Hematopoietic multipotent progenitor cell treated with erythropoietin and hydrocortisone succinate and interleukin-3 and kit ligand, for 17 days (in vitro differentiated cells): ENCODE data around the gene SLC22A23.

Experiments used
- DNase-seq: peaks from one replicate; pipeline ENCODE4 v3.0.0-alpha.2; 2015; ENCODE audit warnings: low spot score

SLC22A23 gene

DNA sequence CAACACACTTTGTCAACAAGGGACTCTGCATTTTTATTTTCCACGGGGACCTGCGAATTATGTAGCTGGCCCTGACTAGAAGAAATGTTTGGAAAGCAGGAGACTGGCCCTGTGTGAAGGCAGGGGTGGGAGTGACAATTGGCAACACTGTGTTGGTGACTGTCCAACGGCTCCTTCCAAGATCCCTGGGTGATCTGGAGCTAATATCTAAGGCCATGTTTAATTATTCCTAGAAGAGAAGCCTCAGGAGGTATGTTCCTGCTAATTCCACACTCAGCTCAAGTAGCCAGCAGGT is 13.7 kb downstream of the SLC22A23 start:
- DNase-seq, result no peak

DNA sequence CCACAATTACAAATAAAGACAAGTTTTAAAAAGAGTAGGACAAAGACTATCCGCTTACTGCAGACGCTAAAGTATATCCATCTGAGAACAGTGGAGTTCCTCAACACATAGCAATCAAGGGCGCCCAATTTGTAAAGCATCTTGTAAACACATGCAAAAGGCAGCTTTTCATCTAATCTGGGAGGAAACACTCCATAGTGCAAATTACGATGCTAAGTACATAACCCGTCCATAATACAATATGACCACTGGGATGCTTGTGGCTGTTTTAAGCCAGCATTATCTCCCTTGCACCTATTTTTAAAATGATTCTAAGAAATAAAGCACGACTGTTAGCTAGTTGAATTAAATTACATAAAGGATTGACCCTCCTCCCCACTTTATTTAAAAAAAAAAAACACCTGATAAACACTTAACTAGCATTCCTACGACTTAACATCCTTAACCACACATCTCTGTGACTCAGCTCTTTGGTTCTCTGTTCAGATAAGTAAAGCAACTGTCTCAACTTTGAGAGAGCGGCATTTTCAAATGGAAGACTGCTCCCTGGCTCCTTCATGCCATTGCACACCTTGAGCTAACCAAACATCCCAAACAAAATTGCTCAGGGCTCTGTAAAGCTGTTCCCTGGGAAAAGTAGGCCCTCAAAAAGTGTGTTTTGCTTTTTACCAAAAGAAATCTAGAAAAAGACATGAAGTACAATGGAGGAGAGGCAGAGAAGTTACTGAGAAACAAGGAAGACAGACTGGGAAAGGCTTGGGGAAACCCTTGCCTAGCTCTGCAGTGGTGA is 14.2 kb downstream of the SLC22A23 start:
- peak; percentile 83 for DNase-seq

DNA sequence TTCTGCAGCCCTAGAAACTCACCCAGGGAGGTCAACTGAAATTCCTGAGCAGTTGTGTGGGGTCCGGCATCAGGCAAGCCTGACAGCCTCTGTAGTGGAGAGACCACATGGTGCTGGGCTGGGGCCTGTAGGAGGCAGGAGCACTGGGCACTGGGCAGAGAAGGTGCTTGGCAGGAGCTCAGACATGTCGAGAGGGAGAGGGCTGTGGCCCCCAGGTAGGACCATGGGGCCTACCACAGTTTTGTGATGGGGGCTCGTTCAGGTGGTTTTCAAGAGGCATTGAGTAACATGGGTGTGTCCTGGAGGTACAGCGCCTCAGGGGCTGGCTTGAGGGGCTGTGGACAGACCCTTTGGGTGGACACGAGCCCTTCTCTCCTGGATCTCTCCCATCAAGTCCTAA is 15.9 kb downstream of the SLC22A23 start:
- DNase-seq, result no peak

DNA sequence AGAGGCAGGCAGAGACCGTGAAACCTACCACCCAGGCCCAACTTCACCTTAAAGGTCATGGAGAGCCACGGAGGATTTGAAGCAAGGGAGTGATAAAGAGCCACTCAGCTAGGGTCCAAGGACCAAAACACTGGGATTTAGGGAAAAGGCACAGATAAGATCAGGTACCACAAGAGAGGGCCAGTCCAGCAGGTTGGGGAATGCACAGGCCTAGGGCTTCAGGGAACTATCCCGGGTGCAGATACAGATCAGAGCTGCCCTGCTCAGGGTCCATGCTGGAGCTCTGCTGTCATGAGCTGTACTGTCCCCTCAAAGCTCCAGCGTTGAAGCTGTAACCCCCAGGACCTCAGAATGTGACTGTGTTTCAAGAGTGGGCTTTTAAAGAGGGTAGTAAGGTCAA is 16.9 kb downstream of the SLC22A23 start:
- DNase-seq, result no peak

DNA sequence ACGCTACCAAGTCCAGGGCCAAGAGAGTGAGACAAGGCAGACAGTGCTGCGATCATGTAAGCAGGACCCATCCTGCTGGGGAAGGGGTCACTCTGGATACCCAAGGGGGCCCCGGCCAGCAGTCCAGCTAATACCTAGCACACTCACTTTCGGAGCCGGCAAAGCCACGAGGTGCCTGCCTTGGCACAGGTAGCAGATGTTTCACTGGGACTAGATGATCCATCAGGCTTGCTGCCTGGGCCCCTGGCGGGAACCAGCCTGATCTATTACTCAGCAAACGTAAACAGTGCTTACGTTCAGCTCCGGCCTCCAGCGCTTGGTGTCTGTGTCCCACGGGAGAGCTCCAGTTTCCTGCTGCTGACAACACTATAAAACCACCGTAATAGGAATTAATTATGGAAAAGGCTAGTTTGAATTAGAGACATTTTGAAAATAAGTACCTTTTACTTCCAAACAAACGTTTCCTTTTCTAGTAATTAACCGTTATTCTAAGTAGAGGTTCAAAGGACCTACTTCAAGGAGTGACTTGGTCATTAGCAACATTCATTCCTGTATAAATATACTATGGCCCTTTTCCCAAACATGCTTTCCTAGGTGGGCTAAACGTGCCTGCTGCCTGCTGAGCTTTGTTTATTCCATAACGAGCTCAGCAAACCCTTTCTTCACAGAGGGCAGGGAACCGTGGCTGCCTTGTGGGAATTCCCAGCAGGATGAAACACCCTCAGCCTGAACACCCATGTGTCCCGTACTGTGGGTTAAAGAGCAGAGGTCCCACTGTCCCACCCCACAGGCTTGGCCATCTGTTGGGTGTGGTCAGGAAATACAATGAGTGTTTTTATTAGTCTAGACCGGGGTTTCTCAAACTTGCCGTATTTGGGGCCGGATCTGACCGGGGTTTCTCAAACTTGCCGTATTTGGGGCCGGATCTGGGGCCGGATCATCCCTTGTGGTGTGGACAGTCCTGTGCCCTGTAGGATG is 18.4 kb downstream of the SLC22A23 start:
- DNase-seq, result no peak

DNA sequence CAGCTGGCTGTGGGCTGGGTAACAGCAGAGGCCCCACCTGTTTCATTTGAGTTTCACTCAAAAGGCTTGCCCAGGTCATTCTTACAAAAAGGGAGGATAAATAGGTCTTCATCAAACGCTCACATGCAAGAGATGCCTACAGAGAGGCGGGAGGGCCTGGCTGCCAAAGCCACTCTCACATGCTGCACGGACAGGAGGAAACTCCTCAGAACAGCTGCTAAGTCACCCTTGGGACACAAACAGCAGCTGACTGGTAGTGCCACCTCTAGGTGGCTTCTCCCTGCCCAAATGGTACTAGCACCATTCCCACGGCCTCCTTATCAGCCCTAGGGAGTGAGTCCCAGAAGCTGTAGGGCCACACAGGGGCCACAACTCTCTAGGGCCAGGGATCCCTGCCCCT is 23.8 kb downstream of the SLC22A23 start:
- DNase-seq, result peak; percentile 91

DNA sequence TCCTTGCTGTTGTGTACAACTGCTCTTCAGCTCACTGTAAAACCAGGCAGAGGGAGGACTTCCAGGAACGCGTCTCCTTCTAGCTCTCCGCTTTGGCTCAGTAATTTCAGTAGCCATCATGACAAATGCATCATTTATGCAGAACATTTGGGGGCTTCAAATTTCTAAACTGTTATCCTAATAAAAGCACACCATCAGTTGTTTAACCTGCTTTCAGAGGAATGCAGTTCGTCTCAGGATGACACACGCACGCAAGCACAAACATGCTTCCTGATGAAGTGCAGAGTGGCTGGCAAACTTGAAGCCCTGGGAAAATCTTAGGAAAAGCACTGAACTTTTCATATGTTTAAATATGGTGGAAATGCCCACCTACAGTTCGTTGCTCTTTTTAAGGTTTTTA is 24.4 kb downstream of the SLC22A23 start:
- no peak for DNase-seq

DNA sequence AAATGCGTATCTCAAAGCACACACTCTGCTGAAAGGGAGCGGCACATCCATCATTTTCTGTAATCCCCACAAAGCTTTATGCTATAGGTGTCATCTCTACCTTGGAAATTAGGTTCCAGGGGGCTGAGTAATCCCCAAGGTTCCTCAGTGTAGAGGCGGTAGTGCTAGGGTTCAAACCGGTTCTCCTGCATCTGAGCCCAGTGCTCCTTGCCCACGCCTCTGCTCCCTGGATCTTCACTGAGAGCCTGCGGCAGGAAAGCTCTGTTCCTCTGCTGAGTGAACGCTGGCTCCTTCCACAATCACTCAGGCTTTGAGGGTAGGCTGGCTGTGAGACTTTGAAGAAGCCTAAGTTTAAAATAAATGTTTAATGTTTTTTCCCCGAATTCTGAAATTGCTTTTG is 24.9 kb downstream of the SLC22A23 start:
- DNase-seq, result no peak

DNA sequence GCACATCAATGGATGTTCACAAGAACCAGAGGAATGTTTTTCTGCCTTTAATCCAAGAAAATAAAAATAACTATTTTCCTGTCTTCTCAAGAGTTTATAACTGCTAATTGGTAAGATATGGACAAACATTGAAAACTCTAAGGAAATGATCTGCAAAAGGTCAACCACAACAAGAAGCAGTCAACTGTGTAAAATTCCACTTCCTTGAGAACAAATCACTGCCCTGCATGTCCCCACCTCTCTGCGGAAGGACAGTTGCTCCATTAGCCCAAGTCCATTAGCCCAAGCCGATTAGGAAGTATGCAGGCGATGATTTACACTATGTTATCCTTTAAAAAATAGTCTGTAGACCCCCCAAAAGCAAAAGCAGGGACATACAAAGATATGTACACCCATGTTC is 27.6 kb downstream of the SLC22A23 start:
- no peak for DNase-seq

DNA sequence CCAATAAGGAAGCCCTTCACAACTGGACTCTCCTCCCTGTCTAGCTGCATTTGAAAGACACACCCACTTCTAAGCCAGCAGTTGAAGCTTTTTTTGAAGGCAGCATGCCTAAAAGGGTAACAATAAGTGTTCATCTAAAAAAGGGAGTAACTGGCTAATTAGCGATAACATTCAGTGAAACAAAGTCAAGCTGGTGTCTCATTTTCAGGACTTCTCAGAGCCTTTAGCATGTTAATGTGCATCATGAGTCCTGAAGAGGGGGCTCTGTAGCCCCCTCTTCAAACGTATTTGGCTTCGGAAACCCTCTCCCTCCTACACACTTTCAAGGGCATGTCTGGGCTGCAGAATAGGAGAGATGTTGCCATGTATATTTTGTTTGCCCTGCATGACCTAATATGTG is 28.1 kb downstream of the SLC22A23 start:
- DNase-seq, result no peak

DNA sequence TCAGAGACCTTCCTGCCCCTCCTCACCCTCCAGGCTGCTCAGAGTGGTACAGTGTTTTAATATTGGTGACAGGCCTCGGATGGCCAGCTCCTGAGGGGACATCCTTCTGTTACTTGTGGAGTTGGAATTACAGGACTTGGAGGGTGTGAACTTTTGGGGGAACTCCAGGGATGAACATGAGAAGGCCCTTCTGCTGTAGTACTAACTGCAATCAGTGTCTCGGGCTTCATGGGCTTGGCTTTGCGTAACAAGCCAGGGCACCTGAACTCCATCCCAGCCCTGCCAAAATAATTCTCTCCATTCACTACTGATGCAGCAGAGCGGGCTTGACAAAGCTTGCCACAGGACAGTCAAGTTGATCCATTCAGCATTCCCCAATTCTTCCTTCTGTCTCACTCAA is 28.6 kb downstream of the SLC22A23 start:
- DNase-seq, result no peak

DNA sequence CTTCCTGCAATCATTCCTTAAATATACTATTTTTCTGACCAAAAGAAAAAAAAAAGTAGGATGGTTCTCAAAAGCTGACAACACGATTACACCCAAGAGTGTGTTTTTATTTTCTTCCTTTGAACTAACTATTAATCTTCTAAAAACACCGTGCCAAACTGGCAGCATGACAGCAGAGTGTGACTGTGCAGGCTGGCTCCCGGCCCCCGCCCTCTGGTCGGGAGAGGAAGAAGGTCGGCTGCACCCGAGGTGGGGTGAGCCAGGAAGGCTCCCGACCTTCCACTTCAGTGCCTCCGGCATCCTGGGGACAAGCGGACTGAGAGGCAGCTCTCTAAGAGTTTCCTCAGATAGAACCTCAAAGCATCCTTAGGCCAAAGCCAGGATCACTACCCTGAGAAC is 29.2 kb downstream of the SLC22A23 start:
- DNase-seq, result peak; percentile 98

DNA sequence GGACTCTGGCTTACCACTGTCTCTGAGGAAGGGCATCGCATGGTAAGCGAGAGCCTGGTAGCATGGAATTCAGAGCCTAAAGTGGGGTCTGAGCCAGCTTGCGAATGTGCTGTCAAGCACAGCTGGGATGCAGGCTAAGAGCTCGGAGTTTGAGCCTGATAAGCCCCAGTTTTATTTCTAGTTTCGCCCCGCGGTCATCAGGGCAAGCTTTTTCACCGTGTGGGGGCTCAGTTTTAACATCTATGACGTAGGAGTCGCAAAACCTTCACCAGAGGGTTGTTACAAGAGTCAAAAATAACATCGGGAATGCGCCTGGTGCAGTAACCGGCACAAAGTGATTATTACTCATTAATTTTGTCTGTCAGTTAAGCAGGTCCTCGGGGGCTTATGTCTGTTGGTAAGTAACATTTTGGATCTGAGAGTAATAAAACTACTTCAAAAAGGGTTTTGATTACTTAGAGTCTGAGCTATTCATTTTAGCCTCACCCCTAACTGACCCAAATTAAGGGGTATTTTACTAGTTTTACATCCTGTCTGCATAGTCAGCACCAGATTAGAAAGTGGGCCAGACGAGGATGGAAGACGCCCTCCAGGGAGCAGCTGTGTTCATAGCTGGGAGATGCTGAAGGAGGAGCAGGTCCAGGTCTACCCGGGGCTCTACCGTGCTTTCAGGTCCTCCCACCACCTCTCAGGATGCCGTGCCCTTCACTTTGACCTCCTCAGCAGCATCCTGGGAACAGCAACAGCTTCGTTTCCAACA is 29.7 kb downstream of the SLC22A23 start:
- no peak for DNase-seq

DNA sequence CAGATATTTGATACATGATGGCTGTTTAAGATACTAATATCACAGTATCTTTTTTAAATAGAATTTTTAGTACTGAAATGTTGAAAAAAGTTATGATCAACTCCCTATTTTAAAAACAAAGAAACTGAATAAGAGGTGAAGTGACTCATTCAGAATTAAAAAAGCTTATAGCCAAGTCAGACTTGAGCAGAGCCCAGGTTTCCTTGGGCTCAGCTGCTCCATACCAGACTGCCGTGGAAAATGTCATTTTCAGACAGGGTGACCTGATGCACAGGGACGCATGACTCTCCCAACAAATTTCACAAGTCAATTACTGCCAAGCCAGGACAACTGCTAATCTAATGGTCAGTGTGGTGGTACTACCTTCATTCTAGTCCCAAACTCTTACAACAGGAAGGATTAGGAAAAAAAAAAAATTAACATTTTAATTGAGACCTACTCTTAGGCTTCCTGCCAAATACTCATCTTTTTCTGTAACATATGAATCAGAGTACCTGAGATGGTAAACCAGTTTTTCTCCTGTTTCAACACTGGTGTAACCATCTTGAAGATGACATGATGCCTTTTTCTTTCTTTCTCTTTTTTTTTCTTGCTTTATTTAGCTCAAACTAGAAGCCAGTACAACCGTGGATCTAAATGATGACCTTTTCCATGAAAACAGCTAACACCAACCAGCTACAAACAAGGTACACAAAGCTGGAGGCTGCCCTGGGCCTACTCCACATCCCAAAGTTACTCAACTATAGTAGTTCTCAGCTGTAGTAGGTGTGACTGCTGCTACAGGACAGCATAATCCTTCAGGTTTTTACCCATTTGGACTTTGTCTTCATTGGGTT is 30.5 kb downstream of the SLC22A23 start:
- peak; percentile 74 for DNase-seq

DNA sequence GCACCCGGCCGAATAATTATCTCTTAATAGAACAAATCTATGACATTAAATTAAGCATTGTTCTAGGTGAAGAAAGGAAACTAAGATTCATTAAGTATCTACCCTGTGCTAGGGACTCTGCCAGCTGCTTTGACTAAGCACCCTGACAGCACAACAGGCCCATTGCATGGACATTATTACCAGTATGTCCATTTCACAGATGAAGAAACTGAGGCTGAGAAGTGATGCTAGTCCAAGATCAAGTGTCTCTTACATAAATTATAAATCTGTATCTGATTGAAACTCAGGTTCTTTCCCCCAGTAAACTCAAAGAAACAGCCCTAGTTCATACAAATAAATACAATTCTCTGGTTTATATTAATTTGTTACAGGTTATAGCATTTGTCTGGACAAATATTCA is 31.3 kb downstream of the SLC22A23 start:
- DNase-seq, result no peak

DNA sequence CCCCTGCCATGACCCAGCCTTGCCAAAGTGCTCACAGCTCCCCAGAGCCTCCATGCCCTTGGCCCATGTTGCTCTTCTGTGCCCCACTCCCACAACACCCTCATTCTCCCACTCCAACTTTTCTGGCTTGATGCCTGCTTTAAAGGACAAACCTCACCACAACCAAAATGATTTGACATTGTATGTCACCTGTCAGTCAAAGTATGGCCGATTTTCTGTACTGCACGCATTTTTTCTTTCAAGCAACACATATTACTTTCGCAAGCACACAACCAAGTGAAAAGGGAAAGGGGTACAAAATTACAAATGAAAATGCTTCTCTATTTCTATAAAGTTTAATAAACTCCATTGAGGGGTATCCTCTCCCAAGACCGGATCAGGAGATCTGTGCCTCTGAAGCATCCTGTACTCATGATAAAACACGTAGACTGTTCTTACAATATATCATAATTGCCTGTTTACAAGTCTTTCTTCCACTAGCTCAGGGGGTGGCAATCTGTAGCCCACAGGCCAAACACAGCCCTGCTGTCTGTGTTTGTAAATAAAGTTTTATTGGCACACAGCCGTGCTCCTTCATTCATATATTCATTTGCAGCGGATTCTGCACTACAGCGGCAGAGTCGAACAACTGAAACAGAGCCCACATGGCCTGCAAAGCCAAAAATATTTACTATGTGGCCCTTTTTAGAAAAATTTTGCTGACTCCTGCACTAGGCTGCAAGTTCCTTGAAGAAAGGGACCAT is 32.5 kb downstream of the SLC22A23 start:
- DNase-seq, result peak; percentile 24

DNA sequence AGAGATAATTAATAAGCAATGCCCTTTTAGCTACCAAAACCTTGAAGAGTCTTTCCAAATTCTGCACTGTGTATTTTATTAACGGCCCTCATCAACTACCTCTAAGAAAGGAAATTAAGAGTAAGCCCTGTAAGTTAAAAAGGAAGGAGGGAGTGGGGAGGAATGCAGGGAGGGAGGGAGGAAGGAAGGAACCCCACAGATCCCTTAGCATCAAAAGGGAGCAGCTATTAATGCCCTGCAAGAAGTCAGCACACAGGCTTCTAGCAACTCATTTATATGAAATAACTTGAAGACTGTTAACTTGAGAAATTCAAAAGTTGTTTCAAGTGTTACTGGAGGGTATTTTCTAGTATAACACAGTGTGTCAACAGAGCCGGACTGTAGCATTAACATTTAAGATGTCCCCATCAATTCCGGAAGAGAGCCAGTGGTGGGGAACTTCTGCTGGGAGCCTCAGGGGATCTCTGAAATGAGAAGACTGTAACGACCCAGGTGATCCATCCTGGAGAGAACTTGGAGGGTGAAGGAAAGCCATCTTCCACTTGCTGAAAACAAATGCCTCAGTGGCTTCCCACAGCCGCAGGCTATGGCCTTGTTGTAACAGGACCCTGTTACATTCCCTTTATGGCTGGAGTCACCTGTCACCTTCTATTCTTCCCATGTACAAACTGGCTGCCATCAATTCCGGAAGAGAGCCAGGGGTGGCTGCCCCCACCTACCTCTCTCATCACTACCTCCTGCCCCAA is 33.2 kb downstream of the SLC22A23 start:
- DNase-seq, result peak; percentile 27

DNA sequence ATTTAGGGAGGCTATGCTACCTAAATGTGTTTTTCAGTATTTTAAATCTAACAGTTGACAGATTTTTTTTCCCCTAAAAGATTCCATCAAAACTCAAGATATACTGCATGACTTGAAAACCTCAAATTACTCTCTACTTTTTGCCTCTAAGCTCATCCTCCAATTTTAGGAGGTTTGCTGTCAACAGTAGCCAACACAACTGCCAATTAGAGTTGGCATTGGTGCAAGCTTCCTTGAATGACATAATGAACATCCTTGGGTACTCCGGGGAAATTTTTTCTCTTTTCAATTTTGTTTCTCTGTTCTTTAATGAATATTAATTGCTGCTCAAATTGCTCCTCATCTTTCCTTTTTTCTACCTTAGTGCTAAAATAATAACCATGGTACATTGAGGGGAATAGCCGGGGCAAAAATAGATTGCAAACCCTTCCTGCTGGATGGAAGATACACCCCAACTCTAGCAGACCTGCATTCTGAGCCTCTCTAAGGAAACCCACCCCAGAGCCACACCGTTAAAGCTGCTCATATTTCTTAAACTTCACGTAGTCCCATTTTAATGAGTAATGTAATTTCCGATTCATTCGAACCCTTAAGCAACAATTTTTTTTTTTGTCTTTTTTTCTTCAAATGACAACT is 34.3 kb downstream of the SLC22A23 start:
- peak; percentile 50 for DNase-seq

DNA sequence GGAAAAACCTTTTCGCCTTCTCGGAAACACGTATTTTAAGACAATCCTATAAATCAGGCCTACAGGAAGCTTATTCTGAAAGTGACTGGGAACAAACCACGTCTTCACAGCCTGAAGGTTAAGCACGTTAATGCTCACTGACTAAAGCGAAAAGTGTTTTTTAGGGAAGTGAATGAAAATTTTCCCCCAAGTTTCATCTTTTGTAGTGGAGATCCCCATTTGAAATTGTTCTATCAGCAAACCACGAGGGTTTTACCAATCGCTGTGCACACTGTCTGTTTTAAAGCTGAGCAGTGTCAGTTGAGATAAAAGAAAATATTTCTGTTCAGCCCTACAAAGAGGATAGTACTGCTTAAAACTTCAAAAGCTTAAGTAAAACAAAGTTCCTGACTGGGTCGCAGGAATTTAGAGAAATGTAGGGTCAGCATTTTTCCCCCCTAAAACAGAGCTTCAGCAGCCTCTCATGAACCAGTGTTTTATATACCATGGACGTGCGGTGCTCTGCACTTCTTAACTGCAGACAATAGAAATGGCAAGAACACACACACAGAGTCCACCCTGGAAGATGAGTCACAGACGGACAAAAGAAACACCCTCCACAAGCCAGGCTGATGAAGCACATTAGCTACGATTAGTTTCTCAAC is 34.9 kb downstream of the SLC22A23 start:
- peak; percentile 52 for DNase-seq
